Posterior vena cava (tissue), 2 donors: ENCODE results near the gene NAGS. TPM values are rescaled to one million over a fixed set of nuclear protein-coding genes. Genes with fewer than 3 reads are reported as not detected.
"Not testable (repeated sequence)": the region's sequence is repeated elsewhere in the genome, so short reads cannot be mapped to it uniquely, and the experiment has no call there.

Experiments
- DNase-seq: peaks from one replicate; pipeline ENCODE4 v3.0.0-alpha.2; 2020; ENCODE audit warnings: low spot score
- intact Hi-C, 2 donors: fragments of 100-400 bp; cut with DNase I; formaldehyde crosslinking; loops; one replicate each; pipeline versions ENCODE4 v1.14.1 to v1.14.2; 2022 to 2023
- total RNA-seq, 2 donors: library from RNA; stranded (reverse); fragmentation: NEBNext Ultra II Directional; extraction: Animal tissue kit (Norgen Biotek cat#: 25700); gene quantifications; one replicate each; pipeline ENCODE4 v1.2.1, GENCODE V29; 2021
- donor health status: DM: yes; HTN: yes; CAD: no.
- donor health status: DM: yes; HTN: yes; CAD: no.

Gene NAGS
- total RNA-seq, 2 donors from 2014 or later = 0.86 to 1.2 TPM

DNA sequence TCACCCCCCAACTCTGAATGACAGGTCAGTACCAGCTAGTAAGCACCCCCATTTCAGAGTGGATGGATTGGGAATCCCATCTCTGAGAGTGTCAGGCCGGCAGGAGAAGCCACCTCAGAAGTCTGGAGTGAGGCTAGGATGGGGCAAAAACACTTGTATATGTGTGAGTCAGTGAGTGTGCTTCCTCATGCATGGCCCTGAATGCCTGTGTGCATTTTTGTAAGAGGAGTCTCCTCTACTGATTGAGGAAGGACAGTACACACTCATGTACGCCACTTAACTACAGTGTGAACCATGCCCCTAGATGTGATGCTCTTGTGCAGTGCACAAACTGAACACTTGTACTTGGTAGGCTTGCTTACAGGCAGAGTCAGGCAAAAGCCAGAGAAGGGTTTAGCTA is 22.3 kb upstream of the NAGS start:
- DNase-seq = peak; percentile 12
- intact Hi-C loops = no loop called here

DNA sequence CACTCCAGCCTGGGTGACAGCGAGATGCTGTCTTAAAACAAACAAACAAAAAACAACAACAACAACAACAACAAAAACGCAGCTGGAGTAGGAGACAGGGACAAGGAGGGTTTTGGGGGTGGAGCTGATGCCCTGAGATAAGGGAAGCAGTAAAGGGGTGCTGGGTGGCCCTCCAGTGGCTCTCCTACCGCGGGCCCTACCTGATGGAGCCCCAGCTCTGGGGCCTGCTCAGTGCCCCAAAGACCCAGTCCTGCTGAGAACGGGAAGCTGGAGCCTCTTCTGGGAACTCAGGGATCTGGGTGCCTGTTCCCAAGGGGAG is 21.3 kb upstream of the NAGS start:
- intact Hi-C loops = no loop called here
- peak; percentile 53 for DNase-seq

DNA sequence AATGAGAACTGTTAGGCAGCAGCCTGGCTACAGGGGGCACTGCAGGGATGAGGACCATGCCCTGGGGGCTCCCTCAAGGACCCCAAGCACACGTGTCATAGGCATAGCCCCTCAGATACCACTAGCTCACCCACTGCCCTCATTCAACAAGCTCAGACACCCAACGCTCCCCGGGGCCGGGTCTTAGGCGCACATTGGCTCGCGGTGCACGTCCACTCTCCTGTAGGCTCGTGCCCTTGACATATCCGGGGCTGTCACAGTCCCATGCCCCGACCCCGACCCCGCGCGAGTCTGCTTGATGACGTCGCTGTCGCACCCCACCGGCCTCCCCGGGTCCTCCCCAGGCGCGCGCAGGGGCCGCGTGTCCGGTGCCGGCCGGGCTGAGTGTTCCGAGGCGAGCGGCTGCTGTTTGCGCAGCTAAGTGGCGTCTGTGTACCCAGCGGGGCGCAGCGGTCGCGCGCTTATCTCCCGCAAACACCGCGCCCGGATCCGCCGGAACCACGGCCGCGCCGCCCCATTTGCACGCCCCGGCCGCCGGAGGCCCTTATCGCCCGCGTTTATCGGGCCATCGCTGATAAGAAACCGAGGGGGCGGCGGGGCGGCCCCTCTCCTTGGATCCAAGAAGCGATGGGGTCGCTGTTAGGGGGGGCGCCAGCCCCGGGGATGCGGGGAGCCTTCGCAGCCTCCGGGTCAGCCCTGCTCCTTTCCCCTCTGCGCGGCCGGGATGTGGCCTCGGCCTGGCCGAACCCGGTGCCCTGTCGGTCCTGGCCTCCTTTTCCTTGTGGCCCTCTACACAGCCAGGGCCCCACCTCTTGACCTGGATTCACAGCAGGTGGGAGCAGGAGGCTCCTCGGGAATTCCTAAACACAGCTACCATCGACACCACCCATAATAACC is 20.7 kb upstream of the NAGS start:
- DNase-seq = peak; percentile 83
- intact Hi-C loops = no loop called here

DNA sequence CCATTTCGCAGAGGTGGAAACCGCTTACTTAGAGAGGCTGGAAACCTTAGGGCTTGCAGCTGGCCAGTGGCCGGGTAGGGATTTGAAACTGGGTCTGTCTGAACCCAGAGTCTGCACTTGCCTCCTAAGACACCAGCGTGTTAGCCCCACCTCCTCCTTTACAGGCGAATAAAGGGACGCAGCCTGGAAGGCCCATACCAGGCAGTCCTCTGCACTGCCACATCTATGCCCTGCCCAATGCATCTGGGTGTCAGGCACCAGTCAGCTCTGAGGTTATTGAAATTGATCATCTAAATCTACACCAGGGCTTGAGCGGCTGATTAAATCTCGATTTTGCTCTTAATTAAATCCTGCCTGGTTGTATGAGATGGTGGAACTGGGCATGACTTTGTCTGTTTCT is 19.9 kb upstream of the NAGS start:
- DNase-seq = no peak
- intact Hi-C loops = no loop called here

DNA sequence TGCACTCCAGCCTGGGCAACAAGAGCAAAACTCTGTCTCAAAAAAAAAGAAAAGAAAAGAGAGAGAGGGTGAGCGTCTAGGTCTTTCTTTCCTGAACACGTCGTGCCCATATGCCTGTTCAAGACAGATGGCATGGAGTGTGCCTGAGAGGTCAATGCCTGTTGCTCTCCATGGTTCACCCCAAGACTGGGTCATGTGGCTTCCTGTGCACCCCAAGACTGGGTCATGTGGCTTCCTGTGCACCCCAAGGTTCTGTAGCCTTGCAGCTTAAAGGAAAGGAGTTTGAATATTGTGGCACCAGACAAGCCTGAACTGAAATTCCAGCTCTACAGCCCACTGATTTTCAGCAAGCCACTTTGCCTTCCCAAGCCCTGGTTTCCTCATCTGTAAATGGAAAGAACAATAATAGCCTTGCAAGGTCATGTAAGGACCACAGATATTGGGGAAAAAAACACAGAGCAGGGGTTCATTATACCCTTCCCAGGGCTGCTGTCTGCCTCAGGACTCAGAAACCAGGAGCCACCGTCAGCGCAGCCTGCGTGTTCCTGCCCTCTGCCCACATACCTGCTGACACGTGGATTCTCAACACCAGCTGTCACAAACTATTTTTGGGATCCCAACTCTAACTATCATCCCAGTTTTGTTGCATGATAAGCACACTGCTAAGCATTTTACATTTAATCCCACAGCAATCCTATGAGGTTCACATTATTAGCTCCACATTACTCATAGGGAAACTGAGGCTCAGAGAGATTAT is 18.0 kb upstream of the NAGS start:
- intact Hi-C loops = no loop called here

DNA sequence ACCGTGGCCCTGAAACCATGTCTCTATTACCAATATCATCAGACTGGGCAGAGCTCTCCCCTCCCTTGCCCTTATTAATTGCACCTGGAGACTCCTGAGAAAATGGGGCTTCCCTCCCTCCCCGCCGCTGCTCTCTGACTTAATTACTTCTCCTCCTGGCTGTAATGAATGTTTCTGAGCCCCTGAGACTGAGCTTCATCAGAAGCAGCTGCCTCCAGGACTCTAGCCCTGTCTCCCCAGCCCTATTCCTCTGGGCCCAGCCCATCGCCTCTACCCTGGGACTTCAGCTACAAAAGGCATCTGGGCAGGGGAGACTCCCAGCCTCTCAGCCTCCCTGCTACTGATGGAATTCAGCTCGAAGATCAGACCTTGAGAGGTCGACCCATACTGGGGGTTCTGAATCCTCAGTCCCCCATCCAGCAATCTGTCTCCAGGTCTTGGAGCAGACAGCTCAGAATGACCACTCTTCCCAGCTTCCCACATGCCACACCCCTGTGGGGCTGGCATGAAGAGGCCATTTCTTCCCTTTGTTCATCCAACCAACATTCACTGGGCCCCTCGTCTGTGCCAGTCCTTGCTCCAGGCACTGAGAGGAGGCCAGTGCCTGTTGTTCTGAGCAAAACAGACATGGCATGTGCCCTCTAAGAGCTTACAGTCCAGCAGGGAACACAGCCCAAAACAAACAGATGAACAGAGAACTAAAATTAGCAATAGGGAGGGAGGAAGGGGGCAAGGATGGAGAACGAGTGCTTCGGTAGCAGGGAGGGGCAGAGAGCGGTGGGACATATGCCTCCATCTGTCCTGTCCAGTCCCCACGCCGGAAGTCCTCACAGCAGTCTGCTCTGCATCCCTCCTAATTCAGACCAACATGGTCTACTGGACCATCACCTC is 17.0 kb upstream of the NAGS start:
- intact Hi-C loops = no loop called here
- DNase-seq = peak; percentile 71

More for the DNA sequence above, 18.0 kb upstream of the NAGS start:
- DNase-seq = peak; percentile 20

DNA sequence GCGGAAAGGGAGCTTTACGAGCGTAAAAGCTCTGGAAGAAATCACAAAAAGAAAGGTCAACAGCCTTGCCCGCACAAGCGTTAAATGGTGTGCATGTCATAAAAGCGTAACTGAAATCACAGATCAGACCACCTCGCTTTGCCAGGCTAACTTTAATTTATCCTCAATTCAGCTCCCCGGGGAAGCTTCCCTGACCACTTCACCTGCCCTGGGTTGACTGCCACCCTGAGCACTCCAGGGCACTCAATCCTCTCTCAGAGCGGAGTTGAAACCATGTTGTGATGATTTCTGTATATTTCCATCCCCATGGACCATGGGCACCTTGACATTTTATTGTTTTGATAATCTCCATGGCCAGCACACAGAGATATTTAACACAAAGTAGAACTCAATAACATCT is 16.1 kb upstream of the NAGS start:
- intact Hi-C loops = no loop called here
- peak; percentile 42 for DNase-seq

DNA sequence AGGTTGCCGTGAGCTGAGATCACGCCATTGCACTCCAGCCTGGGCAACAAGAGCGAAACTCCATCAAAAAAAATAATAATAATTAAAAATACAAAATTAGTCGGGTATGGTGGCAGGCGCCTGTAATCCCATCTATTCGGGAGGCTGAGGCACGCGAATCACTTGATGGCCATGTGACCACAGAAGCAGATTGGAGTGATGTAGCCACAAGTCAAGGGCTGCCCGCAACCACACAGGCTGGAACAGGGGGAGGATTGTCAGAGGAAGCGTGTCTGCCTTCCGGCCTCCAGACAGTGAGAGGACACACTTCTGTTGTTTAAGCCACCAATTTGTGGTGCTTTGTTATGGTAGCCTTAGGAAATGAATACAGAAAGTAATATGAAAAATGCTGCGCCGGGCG is 11.8 kb upstream of the NAGS start:
- intact Hi-C loops = no loop called here
- DNase-seq = no peak

DNA sequence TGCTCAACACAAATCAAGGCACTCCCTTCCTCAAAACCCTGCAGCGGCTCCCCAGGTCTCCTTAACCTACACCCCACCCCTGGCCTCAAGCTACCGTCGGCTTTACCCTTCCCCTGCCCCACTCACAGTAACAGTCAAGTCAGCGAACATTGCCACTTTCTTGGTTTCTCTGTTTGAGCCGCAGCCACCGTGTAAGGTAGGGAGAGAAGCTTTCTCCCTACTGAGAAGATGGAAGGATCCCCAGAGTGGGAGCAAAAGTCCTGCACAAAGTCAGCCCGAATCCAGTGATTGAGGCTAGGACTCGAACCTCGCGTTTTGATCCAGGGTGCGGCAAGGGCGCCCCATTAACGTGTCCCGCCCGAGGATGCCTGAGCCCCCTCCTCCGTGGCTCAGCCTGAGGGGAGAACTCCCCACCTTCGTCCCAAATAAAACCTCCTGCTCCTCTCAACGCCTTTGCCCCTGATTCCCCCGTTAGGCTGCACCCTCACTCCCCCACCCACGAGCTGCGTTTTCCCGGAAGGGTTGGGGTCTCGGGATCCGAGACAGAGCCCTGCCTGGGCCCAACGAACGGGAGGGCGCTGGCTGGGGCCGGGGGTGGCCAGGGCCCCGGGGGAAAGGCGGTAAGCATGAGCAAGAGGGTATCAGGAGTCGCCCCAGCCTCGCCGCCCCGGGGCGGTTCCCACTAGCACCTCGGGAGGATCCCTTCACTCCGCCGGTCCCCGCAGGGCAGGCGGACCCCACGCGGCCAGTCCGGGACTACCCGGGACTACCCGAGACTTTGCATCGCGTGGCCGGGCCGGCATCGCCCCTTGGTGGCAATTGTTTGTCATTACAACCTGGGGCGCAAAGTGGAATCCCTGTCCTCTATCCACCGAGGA is 9.9 kb upstream of the NAGS start:
- intact Hi-C loops = loop anchor here (5.0 kb wide), 2 partner anchors 52 to 1977 kb away; partner anchors contain the start of genes DNAJC7 (in 1 of the 2) and PPY (in 1 of the 2)
- DNase-seq = peak; percentile 91

DNA sequence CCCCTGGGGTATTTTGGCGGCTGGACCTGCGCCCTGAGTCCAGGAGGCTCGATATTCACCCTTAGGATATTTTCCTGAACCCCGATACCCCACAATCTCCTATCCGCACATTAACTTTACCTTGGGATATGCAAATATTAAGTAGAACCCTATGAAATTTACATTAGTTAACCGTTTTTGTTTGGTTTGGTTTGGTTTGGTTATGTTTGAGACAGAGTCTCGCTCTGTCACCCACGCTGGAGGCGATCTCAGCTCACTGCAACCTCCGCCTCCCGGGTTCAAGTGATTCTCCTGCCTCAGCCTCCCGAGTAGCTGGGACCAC is 9.3 kb upstream of the NAGS start:
- intact Hi-C loops = loop anchor here (5.0 kb wide), 2 partner anchors 53 to 1978 kb away; partner anchors contain the start of genes DNAJC7 (in 1 of the 2) and PPY (in 1 of the 2)

DNA sequence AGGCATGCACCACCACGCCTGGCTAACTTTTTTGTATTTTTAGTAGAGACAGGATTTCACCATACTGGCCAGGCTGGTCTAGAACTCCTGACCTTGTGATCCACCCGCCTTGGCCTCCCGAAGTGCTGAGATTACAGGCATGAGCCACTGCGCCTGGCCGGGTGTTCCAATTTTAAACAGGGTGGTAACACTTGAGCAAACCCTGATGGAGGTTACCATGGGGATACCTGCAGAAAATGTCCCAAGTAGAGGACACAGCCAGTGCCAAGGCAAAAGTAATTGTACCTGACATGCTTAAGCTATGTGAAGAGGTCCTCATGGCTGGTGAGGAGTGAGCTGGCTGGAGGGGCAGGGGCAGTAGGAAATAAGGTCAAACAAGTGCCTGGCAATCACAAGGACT is 7.2 kb upstream of the NAGS start:
- DNase-seq = not testable (repeated sequence)
- intact Hi-C loops = loop anchor here (5.0 kb wide), 2 partner anchors 55 to 1980 kb away; partner anchors contain the start of genes DNAJC7 (in 1 of the 2) and PPY (in 1 of the 2)

More for the DNA sequence above, 9.3 kb upstream of the NAGS start:
- DNase-seq = no peak

DNA sequence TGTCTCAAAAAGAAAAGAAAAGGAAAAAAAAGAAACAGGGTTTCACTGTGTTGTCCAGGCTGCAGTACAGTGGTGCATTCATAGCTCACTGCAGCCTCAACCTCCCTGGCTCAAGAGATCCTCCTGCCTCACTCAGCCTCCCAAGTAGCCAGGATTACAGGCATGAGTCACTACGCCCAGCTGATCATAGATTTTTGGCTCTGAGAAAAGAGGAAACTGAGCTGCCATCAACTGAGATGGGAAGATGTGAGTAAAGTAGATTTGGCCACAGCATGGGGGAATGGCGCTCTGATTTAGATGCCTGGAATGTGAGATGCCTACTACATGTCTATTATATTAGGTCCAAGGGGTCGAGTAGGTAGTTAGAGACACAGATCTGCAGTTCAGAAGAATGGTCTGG is 5.9 kb upstream of the NAGS start:
- intact Hi-C loops = loop anchor here (5.0 kb wide), 2 partner anchors 56 to 1981 kb away; partner anchors contain the start of genes DNAJC7 (in 1 of the 2) and PPY (in 1 of the 2)

DNA sequence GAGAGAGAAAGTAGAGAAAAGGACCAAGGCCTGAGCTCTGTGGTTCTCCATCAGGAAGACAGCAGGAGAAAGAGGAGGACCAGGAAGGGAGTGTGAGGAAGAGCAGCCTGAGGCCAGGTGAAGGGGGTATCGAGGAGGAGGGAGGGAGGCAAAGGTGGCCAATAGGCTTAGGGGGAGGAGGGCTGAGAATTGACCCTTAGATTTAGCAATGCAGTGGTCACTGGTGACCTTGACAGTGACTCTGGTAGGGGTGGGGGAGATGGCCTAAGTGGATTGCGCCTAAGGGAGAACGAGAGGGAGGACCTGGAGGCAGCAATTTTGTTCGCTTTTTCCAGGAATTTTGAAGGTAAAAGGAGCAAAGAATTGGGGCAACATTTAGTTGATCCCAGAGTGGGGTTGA is 5.4 kb upstream of the NAGS start:
- intact Hi-C loops = loop anchor here (5.0 kb wide), 2 partner anchors 57 to 1982 kb away; partner anchors contain the start of genes DNAJC7 (in 1 of the 2) and PPY (in 1 of the 2)
- DNase-seq = no peak

More for the DNA sequence above, 5.9 kb upstream of the NAGS start:
- DNase-seq = no peak

DNA sequence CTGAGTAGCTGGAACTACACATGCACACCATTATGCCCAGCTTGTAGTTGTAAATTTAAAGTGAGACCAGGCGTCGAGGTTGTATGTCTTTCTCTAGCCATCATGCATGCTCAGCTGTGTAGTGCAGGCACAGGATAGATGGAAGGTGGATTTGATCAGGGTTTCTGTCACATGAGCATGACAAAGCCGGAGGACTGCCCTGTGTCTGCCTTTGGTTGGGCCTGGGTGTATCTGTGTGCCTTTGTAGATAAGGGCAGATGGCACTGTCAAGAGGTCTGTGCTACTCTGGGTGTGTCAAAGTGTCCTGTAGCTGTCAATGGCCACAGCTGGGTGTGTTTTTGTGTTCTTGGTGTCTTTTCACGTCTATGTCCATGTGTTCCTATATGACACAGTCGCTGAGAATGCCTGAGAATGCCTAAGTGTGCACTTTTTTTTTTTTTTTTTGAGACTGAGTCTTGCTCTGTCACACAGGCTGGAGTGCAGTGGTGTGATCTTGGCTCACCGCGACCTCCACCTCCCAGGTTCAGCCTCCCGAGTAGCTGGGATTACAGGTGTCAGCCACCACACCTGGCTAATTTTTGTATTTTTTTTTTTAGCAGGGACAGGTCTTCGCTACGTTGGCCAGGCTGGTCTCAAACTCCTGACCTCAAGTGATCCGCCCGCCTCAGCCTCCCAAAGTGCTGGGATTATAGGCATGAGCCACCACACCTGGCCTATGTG is 4.1 kb upstream of the NAGS start:
- intact Hi-C loops = no loop called here
- DNase-seq = no peak

DNA sequence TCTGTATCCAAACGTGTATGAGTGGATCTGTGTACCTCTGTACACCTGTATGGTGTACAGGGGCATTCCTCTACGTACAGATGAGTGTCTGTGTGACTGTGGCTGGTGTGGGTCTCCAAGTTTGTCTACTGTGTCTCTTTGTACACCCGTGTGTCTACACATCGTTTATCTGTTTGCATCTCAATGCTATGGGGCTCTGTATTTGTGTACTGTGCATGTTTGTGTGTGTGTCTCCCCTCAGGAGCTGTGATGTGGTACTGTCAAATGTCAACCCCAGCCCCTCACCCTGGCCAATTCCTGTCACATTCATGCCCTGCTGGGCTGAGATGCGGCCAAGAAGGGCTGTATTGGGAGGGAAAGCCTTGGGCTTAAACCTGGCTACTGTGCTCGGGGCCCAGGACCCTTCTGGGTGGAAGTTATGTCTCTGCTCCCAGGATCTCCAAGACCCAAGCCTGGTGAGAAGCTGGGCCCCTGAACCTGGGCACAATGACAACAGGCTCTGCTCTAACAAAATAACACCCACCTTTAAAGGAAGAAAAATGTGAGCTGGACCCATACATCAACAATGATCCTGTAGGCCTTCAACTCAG is 3.5 kb upstream of the NAGS start:
- intact Hi-C loops = no loop called here
- no peak for DNase-seq

DNA sequence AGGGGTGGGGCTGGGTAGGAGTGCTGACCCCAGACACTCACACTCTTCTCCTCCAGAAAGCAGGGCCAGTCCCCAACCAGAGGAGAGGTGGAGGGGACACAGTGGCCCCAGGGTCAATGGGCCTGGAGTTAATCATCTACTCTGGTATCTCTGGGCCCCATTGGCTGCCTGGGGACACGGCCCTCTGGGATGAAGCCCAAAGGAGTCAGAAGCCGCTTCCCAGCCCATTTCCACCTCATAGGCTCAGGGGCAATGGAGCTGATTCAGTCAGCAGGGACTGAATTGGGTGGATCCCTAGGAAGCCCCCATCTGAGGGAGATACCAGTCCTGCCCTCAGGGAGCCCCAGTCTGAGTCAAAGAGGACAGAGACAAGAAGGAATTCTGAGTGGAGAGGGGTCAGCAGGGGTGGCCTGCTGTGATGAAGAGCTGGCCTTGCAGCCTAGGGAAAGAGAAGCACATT is 2.9 kb upstream of the NAGS start:
- intact Hi-C loops = no loop called here

DNA sequence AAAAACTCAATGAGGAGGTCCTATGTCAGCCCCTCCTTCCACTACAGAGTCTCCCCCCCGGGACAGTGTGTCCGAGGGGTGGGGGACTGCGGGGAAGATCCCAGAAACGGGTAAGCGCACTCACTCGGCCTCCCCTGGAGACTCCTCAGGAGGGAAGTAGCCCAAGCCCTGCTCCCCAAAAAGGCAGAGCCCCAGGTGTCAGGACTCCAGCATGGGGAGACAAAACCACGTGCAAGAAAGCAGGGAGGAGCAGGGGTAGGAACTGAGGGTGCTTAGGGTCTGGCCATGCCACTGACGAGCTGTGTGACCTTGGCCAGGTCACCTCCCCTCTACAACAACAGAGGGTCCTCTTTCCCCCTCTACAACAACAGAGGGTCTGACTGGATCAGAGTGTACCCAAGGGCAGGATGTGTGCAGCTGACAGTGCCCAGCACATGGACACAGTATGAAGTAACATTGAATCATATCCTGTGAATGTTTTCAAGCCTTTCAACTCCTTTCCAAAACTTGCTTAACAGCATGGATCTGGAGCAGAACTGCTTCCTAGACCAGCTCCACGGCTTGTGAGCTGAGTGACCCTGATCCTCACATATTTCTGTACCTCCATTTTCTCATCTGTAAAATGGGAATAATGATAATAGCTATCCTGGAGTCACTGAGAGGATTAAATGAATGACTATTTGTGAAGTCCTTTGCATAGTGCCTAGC is 2.1 kb upstream of the NAGS start:
- intact Hi-C loops = no loop called here
- DNase-seq = no peak

More for the DNA sequence above, 2.9 kb upstream of the NAGS start:
- no peak for DNase-seq
